ENCODE measurements around the gene SELENOT. TPM values are rescaled to one million over a fixed set of nuclear protein-coding genes. Genes with fewer than 3 reads are reported as not detected.
A peak's percentile ranks its signal among the peaks of the same experiment; 100 is the strongest.

SELENOT gene
- polyA plus RNA-seq, 3 donors = 210 to 549 (median 492) TPM

- Mint-ChIP-seq H3K27ac (peak overlapping the region in 1 of 7 donors; percentile 20), H3K27me3 (ENCODE audit: low read depth in 3 of 3) (no peaks in the 10 kb centered on the region), H3K36me3 (peaks cover 50 to 78% of the 10 kb centered on the region in 2 donors), H3K9me3 (no peaks in the 10 kb centered on the region), H3K4me1 (peaks cover 2% of the 10 kb centered on the region), H3K4me3 (no peak overlapping the region)
- Histone ChIP-seq H2AFZ (ENCODE audit: insufficient read depth, low read depth, low read length, poor library complexity, severe bottlenecking) (no peak overlapping the region), H4K20me1 (ENCODE audit: insufficient read depth, low read length) (peaks cover 63% of the 10 kb centered on the region), H3K9me3 (replicated peaks in 1 of 2; ENCODE audit: control insufficient read depth in 1 of 2, insufficient read depth in 1 of 2, low read length in 2 of 2) (no peaks in the 10 kb centered on the region), H3K79me2 (ENCODE audit: insufficient read depth, low read length) (peaks cover 90% of the 10 kb centered on the region), H3K4me3 (replicated peaks in 1 of 3; ENCODE audit: low read depth in 2 of 3, low read length in 3 of 3) (no peak overlapping the region), H3K9ac (ENCODE audit: insufficient read depth, low read length, poor library complexity, severe bottlenecking) (no peak overlapping the region), H3K27ac (ENCODE audit: low read depth in 1 of 2, low read length in 2 of 2) (no peak overlapping the region), H3K4me1 (ENCODE audit: control insufficient read depth in 1 of 2, insufficient read depth in 2 of 2, low read length in 2 of 2) (no peaks in the 10 kb centered on the region), H3K27me3 (ENCODE audit: control insufficient read depth in 2 of 2, insufficient read depth in 2 of 2, low read length in 2 of 2) (no peaks in the 10 kb centered on the region), H3K4me2 (replicated peaks; ENCODE audit: extremely low read depth, low read length, poor library complexity, severe bottlenecking) (no peak overlapping the region), H3K36me3 (replicated peaks in 1 of 2; ENCODE audit: control insufficient read depth in 1 of 2, insufficient read depth in 2 of 2, low read length in 2 of 2) (peaks cover 72 to 86% of the 10 kb centered on the region in 2 donors)
- WGBS (ENCODE audit: insufficient coverage) = no CpG with 5 or more reads among the region's 2 CpGs
- intact Hi-C loops (cut with micrococcal nuclease) = no loop called here
- no peak for TF ChIP-seq CTCF (IDR thresholded peaks at IDR 0.05)
- no peak for DNase-seq
Observed at GRCh38 chr3:150556792-150557191, 46.3 kb upstream of the SELENOT start.

- Histone ChIP-seq H4K20me1 (ENCODE audit: insufficient read depth, low read length) (peaks cover 55% of the 10 kb centered on the region), H3K27me3 (ENCODE audit: control insufficient read depth in 2 of 2, insufficient read depth in 2 of 2, low read length in 2 of 2) (no peaks in the 10 kb centered on the region), H3K9ac (ENCODE audit: insufficient read depth, low read length, poor library complexity, severe bottlenecking) (no peak overlapping the region), H3K79me2 (ENCODE audit: insufficient read depth, low read length) (peaks cover 81% of the 10 kb centered on the region), H3K27ac (ENCODE audit: low read depth in 1 of 2, low read length in 2 of 2) (peak overlapping the region in 1 of 2 donors; percentile 3), H3K4me3 (replicated peaks in 1 of 3; ENCODE audit: low read depth in 2 of 3, low read length in 3 of 3) (no peak overlapping the region), H3K9me3 (replicated peaks in 1 of 2; ENCODE audit: control insufficient read depth in 1 of 2, insufficient read depth in 1 of 2, low read length in 2 of 2) (no peaks in the 10 kb centered on the region), H3K36me3 (replicated peaks in 1 of 2; ENCODE audit: control insufficient read depth in 1 of 2, insufficient read depth in 2 of 2, low read length in 2 of 2) (peaks cover 72 to 84% of the 10 kb centered on the region in 2 donors), H3K4me2 (replicated peaks; ENCODE audit: extremely low read depth, low read length, poor library complexity, severe bottlenecking) (no peak overlapping the region), H3K4me1 (ENCODE audit: control insufficient read depth in 1 of 2, insufficient read depth in 2 of 2, low read length in 2 of 2) (no peaks in the 10 kb centered on the region), H2AFZ (ENCODE audit: insufficient read depth, low read depth, low read length, poor library complexity, severe bottlenecking) (no peak overlapping the region)
- peaks cover 2% of the 10 kb centered on the region for H3K4me1 Mint-ChIP-seq
- TF ChIP-seq CTCF (IDR thresholded peaks at IDR 0.05) = no peak
- H3K36me3 Mint-ChIP-seq = peaks cover 49 to 82% of the 10 kb centered on the region in 2 donors
- H3K9me3 Mint-ChIP-seq = no peaks in the 10 kb centered on the region
- intact Hi-C loops (cut with micrococcal nuclease) = no loop called here
- no peak overlapping the region for H3K27ac Mint-ChIP-seq
- no CpG with 5 or more reads among the region's 1 CpG for WGBS (ENCODE audit: insufficient coverage)
- DNase-seq = no peak
- no peaks in the 10 kb centered on the region for H3K27me3 Mint-ChIP-seq (ENCODE audit: low read depth in 3 of 3)
- H3K4me3 Mint-ChIP-seq = no peak overlapping the region
Observed at GRCh38 chr3:150557725-150558124, 45.4 kb upstream of the SELENOT start.
